IMR-90 (cell line): ENCODE measurements around the gene TMEM263. TPM values are rescaled to one million over a fixed set of nuclear protein-coding genes. Genes with fewer than 3 reads are reported as not detected.

ENCODE experiments used
- ATAC-seq: fragments of 200-7000 bp; cut with Tn5 transposase; 2 replicates; pipeline ENCODE4 v1.9.1; 2020; ENCODE audit warnings: low read depth, mild to moderate bottlenecking, moderate library complexity
- BruUV-seq: library from RNA; stranded (reverse); fragments of 400-500 nt; replicated peaks from 2 replicates; lab custom pipeline; 2021; lab: Mats Ljungman, UMichigan
- CTCF ChIA-PET: fragments of 300-600 bp; formaldehyde crosslinking; extraction: SDS; loops from one replicate; lab custom pipeline; 2021; ENCODE audit warnings: antibody characterized with exemption; lab: Yijun Ruan, JAX
- POLR2A ChIA-PET: fragments of 300-600 bp; sonication (Branson Sonifier 250); formaldehyde crosslinking; loops from one replicate; lab custom pipeline; 2022; ENCODE audit warnings: antibody characterized with exemption; ENCODE audit not compliant: unreplicated experiment; lab: Charles Lee
- DNase-seq: peaks from one replicate; pipeline ENCODE4 v3.0.0; 2013
- H2AFZ ChIP-seq: replicated peaks from 2 replicates; pipeline ENCODE3; 2013; ENCODE audit warnings: low read length, mild to moderate bottlenecking; ENCODE audit not compliant: poor library complexity
- H2AK5ac ChIP-seq: 2 replicates; pipeline ENCODE4 v1.6.1; 2013; ENCODE audit warnings: low read depth, low read length, inconsistent platforms
- H2AK9ac ChIP-seq: replicated peaks from 2 replicates; pipeline ENCODE3; 2013; ENCODE audit warnings: mild to moderate bottlenecking, low read depth, low read length, moderate library complexity; ENCODE audit not compliant: poor library complexity
- H2BK120ac ChIP-seq: 2 replicates; pipeline ENCODE4 v1.6.1; 2013; ENCODE audit warnings: low read depth, low read length, inconsistent platforms
- H2BK15ac ChIP-seq: 3 replicates; pipeline ENCODE4 v1.6.1; 2013; ENCODE audit warnings: low read depth, low read length, inconsistent platforms
- H2BK20ac ChIP-seq: 2 replicates; pipeline ENCODE4 v1.6.1; 2013; ENCODE audit warnings: low read depth, mild to moderate bottlenecking, inconsistent platforms, low read length, moderate library complexity
- H2BK5ac ChIP-seq: 2 replicates; pipeline ENCODE4 v1.6.1; 2013; ENCODE audit warnings: mild to moderate bottlenecking, low read depth, low read length, inconsistent platforms; ENCODE audit not compliant: poor library complexity, severe bottlenecking
- H3K14ac ChIP-seq: replicated peaks from 2 replicates; pipeline ENCODE4 v1.6.1; 2013; ENCODE audit warnings: low read depth, low read length, inconsistent platforms
- H3K18ac ChIP-seq: 2 replicates; pipeline ENCODE4 v1.6.1; 2013; ENCODE audit warnings: low read depth, low read length, control low read depth
- H3K23ac ChIP-seq: 2 replicates; pipeline ENCODE4 v1.6.1; 2013; ENCODE audit warnings: low read depth, low read length, inconsistent platforms
- H3K27ac ChIP-seq: 2 replicates; pipeline ENCODE4 v1.5.1; 2013; ENCODE audit warnings: mild to moderate bottlenecking, control low read depth, low read length; ENCODE audit not compliant: insufficient read depth
- H3K27me3 ChIP-seq: 2 replicates; pipeline ENCODE4 v1.6.1; 2013; ENCODE audit warnings: low read length; ENCODE audit not compliant: control insufficient read depth, insufficient read depth
- H3K36me3 ChIP-seq: 2 replicates; pipeline ENCODE4 v1.6.1; 2013; ENCODE audit warnings: low read length, mixed read lengths; ENCODE audit not compliant: control insufficient read depth, insufficient read depth
- H3K4ac ChIP-seq: 2 replicates; pipeline ENCODE4 v1.6.1; 2013; ENCODE audit warnings: low read depth, low read length, inconsistent platforms
- H3K4me1 ChIP-seq: 2 replicates; pipeline ENCODE4 v1.6.1; 2013; ENCODE audit warnings: low read length, mixed read lengths; ENCODE audit not compliant: control insufficient read depth, insufficient read depth
- H3K4me2 ChIP-seq: 2 replicates; pipeline ENCODE4 v1.6.1; 2013; ENCODE audit warnings: low read depth, mild to moderate bottlenecking, control low read depth, low read length, moderate library complexity
- H3K4me3 ChIP-seq: 2 replicates; pipeline ENCODE4 v1.5.1; 2013; ENCODE audit warnings: low read depth, mild to moderate bottlenecking, control low read depth, low read length, moderate library complexity; ENCODE audit not compliant: insufficient read depth
- H3K56ac ChIP-seq: 2 replicates; pipeline ENCODE4 v1.6.1; 2013; ENCODE audit warnings: low read length, inconsistent platforms; ENCODE audit not compliant: insufficient read depth; ENCODE audit errors: extremely low read depth
- H3K79me1 ChIP-seq, 2 experiments: 2 replicates each; pipeline ENCODE4 v1.6.1; 2013; ENCODE audit warnings: low read length in 2 of 2, inconsistent platforms in 1 of 2, low read depth in 1 of 2
- H3K9ac ChIP-seq: 2 replicates; pipeline ENCODE4 v1.6.1; 2013; ENCODE audit warnings: low read depth, low read length, control low read depth
- H3K9me1 ChIP-seq: 2 replicates; pipeline ENCODE4 v1.6.1; 2013; ENCODE audit warnings: low read length, inconsistent platforms; ENCODE audit not compliant: insufficient read depth
- H3K9me3 ChIP-seq: 2 replicates; pipeline ENCODE4 v1.6.1; 2013; ENCODE audit warnings: low read length; ENCODE audit not compliant: control insufficient read depth, insufficient read depth
- H4K20me1 ChIP-seq: 2 replicates; pipeline ENCODE4 v1.6.1; 2013; ENCODE audit warnings: low read length, inconsistent platforms; ENCODE audit not compliant: insufficient read depth
- H4K5ac ChIP-seq: 2 replicates; pipeline ENCODE4 v1.6.1; 2013; ENCODE audit warnings: mild to moderate bottlenecking, low read depth, low read length, control low read depth
- H4K8ac ChIP-seq, 2 experiments: 2 replicates each; pipeline ENCODE4 v1.6.1; 2013; ENCODE audit warnings: low read depth in 2 of 2, low read length in 2 of 2, control low read depth in 1 of 2, inconsistent platforms in 1 of 2
- H4K91ac ChIP-seq: 2 replicates; pipeline ENCODE4 v1.6.1; 2013; ENCODE audit warnings: low read depth, low read length, inconsistent platforms; ENCODE audit not compliant: insufficient read depth
- BHLHE40 ChIP-seq: fragments of 150-350 bp; IDR thresholded peaks from 2 replicates; pipeline ENCODE4 v1.6.1; 2016; ENCODE audit warnings: mild to moderate bottlenecking, low read depth, low read length
- CHD1 ChIP-seq: IDR thresholded peaks from 2 replicates; pipeline ENCODE4 v1.6.1; 2012; ENCODE audit warnings: low read depth, low read length, improper control_type of control experiment
- CTCF ChIP-seq: conservative IDR thresholded peaks from 2 replicates; pipeline ENCODE4 v1.5.1; 2012; ENCODE audit warnings: mild to moderate bottlenecking, low read depth, low read length, improper control_type of control experiment
- FOS ChIP-seq: fragments of 150-350 bp; IDR thresholded peaks from 2 replicates; pipeline ENCODE4 v1.6.1; 2016; ENCODE audit warnings: low read depth, low read length
- MAFK ChIP-seq: IDR thresholded peaks from 2 replicates; pipeline ENCODE4 v1.6.1; 2012; ENCODE audit warnings: low read depth, low read length, improper control_type of control experiment
- MAZ ChIP-seq: IDR thresholded peaks from 2 replicates; pipeline ENCODE4 v1.6.1; 2012; ENCODE audit warnings: low read depth, mild to moderate bottlenecking, low read length, improper control_type of control experiment, moderate library complexity, borderline replicate concordance
- MXI1 ChIP-seq: IDR thresholded peaks from 2 replicates; pipeline ENCODE4 v1.6.1; 2012; ENCODE audit warnings: low read depth, mild to moderate bottlenecking, low read length, moderate library complexity, borderline replicate concordance
- NFE2L2 ChIP-seq: fragments of 150-350 bp; IDR thresholded peaks from 2 replicates; pipeline ENCODE4 v1.6.1; 2016; ENCODE audit warnings: low read depth, mild to moderate bottlenecking, low read length
- POLR2A ChIP-seq: IDR thresholded peaks from 2 replicates; pipeline ENCODE4 v1.6.1; 2012; ENCODE audit warnings: mild to moderate bottlenecking, low read depth, low read length
- RAD21 ChIP-seq: IDR thresholded peaks from 2 replicates; pipeline ENCODE4 v1.6.1; 2012; ENCODE audit warnings: low read length, improper control_type of control experiment
- RCOR1 ChIP-seq: IDR thresholded peaks from 2 replicates; pipeline ENCODE4 v1.6.1; 2012; ENCODE audit warnings: mild to moderate bottlenecking, low read length, improper control_type of control experiment; ENCODE audit not compliant: insufficient replicate concordance
- RFX5 ChIP-seq: IDR thresholded peaks from 2 replicates; pipeline ENCODE4 v1.8.0; 2012; ENCODE audit warnings: low read depth, mild to moderate bottlenecking, low read length, moderate library complexity
- SMC3 ChIP-seq: fragments of 150-350 bp; IDR thresholded peaks from 2 replicates; pipeline ENCODE4 v1.6.1; 2016; ENCODE audit warnings: low read depth, mild to moderate bottlenecking, antibody characterized with exemption, low read length, moderate library complexity
- USF2 ChIP-seq: fragments of 150-350 bp; IDR thresholded peaks from 2 replicates; pipeline ENCODE4 v1.6.1; 2017; ENCODE audit warnings: mild to moderate bottlenecking, antibody characterized with exemption, low read length, low read depth
- dilution Hi-C: fragments of 300-500 bp; cut with HindIII; formaldehyde crosslinking; loops from one replicate; pipeline ENCODE4 v1.14.3; 2018; ENCODE audit warnings: low sequenced_read_pairs; ENCODE audit not compliant: unreplicated experiment
- in situ Hi-C: fragments of 300-500 bp; cut with MboI; formaldehyde crosslinking; loops from 3 replicates; pipeline ENCODE4 v1.14.3; 2019; ENCODE audit warnings: low sequenced_read_pairs, inconsistent platforms, mixed read lengths
- intact Hi-C: fragments of 100-400 bp; cut with micrococcal nuclease; formaldehyde crosslinking; loops from 2 replicates; pipeline ENCODE4 v1.10.0; 2022
- polyA plus RNA-seq, 3 experiments: library from polyadenylated mRNA; depleted of rRNA; stranded (reverse); fragments of >200 nt; gene quantifications; 2 replicates each; pipeline ENCODE4 v1.2.3, GENCODE V29; 2012; ENCODE audit warnings: low replicate concordance in 1 of 3
- total RNA-seq: library from RNA; depleted of rRNA; stranded (reverse); fragments of >200 nt; gene quantifications from 2 replicates; pipeline ENCODE4 v1.2.3, GENCODE V29; 2012
- TF ChIP-seq, protein P1 (sequence below): fragments of 150-350 bp; IDR thresholded peaks from 2 replicates; pipeline ENCODE4 v1.6.1; 2016; ENCODE audit warnings: low read depth, mild to moderate bottlenecking, low read length, moderate library complexity, borderline replicate concordance

TMEM263 gene
- total and polyA plus RNA-seq, 2 of the 4 experiments (the other 2 are of a cell fraction): 47.9 to 99.7 TPM

- no peak overlapping the region for H2AK5ac ChIP-seq
- H2BK15ac ChIP-seq: no peak overlapping the region
- intact Hi-C loops (loop anchor here (2.0 kb wide), 1 partner anchor 15 kb away; no protein-coding TSS in a partner anchor), in situ Hi-C loops (no loop called here), dilution Hi-C loops (no loop called here)
- peaks cover 5% of the 10 kb centered on the region for H3K4me1 ChIP-seq
- H3K79me1 ChIP-seq: peaks cover 14 to 48% of the 10 kb centered on the region in 2 experiments
- no peak overlapping the region for H4K8ac ChIP-seq
- no peak overlapping the region for H4K5ac ChIP-seq
- no TSS peak for BruUV-seq
- no peak overlapping the region for H3K4me2 ChIP-seq
- H3K56ac ChIP-seq: no peak overlapping the region
- ChIA-PET POLR2A (no interaction called here), CTCF (no interaction called here)
- H3K18ac ChIP-seq: no peak overlapping the region
- H3K27ac ChIP-seq: no peak overlapping the region
- H2AK9ac ChIP-seq: no peak overlapping the region
- no peaks in the 10 kb centered on the region for H3K27me3 ChIP-seq
- peaks cover 14% of the 10 kb centered on the region for H3K9me1 ChIP-seq
- H3K36me3 ChIP-seq: peaks cover 16% of the 10 kb centered on the region
- no peak overlapping the region for H3K23ac ChIP-seq
- peaks cover 53% of the 10 kb centered on the region for H4K20me1 ChIP-seq
- DNase-seq (no peak), ATAC-seq (no peak)
- H3K4ac ChIP-seq: no peak overlapping the region
- no peak overlapping the region for H2AFZ ChIP-seq
- no peak overlapping the region for H2BK5ac ChIP-seq
- no peak overlapping the region for H4K91ac ChIP-seq
- no peak overlapping the region for H2BK20ac ChIP-seq
- no peak overlapping the region for H2BK120ac ChIP-seq
- TF ChIP-seq CHD1 (no peak), MAFK (no peak), BHLHE40 (no peak), FOS (no peak), MAZ (no peak), NFE2L2 (no peak), MXI1 (no peak), SMC3 (no peak), POLR2A (no peak), RAD21 (no peak), RCOR1 (no peak), RFX5 (no peak), CTCF (no peak), USF2 (no peak)
- TF ChIP-seq, protein P1, sequence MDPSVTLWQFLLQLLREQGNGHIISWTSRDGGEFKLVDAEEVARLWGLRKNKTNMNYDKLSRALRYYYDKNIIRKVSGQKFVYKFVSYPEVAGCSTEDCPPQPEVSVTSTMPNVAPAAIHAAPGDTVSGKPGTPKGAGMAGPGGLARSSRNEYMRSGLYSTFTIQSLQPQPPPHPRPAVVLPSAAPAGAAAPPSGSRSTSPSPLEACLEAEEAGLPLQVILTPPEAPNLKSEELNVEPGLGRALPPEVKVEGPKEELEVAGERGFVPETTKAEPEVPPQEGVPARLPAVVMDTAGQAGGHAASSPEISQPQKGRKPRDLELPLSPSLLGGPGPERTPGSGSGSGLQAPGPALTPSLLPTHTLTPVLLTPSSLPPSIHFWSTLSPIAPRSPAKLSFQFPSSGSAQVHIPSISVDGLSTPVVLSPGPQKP: no peak
- H3K4me3 ChIP-seq: no peak overlapping the region
- H3K14ac ChIP-seq: no peak overlapping the region
- no peak overlapping the region for H3K9ac ChIP-seq
- H3K9me3 ChIP-seq: no peaks in the 10 kb centered on the region
These were observed 17.8 kb downstream of the TMEM263 start for GRCh38 chr12:106973545-106973944.
